ENCODE data around the gene LVRN.

DNA sequence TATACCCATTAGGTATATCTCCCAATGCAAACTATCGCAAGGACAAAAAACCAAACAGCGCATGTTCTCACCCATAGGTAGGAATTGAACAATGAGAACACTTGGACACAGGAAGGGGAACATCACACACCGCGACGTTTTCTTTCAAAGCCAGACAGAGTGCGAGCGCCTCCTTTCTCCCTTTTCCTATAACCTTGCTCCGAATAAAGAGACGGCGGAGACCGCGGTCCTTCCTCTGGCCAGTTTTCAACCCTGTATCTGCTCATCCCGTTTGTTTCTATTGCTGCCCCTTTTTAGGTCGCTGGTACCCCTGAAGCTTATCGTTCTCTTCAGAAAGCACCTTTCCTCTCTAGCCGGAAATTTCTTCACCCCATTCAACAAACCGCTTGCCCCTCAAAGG is 1.3 kb downstream of the LVRN start:
- TF ChIP-seq, protein P1, sequence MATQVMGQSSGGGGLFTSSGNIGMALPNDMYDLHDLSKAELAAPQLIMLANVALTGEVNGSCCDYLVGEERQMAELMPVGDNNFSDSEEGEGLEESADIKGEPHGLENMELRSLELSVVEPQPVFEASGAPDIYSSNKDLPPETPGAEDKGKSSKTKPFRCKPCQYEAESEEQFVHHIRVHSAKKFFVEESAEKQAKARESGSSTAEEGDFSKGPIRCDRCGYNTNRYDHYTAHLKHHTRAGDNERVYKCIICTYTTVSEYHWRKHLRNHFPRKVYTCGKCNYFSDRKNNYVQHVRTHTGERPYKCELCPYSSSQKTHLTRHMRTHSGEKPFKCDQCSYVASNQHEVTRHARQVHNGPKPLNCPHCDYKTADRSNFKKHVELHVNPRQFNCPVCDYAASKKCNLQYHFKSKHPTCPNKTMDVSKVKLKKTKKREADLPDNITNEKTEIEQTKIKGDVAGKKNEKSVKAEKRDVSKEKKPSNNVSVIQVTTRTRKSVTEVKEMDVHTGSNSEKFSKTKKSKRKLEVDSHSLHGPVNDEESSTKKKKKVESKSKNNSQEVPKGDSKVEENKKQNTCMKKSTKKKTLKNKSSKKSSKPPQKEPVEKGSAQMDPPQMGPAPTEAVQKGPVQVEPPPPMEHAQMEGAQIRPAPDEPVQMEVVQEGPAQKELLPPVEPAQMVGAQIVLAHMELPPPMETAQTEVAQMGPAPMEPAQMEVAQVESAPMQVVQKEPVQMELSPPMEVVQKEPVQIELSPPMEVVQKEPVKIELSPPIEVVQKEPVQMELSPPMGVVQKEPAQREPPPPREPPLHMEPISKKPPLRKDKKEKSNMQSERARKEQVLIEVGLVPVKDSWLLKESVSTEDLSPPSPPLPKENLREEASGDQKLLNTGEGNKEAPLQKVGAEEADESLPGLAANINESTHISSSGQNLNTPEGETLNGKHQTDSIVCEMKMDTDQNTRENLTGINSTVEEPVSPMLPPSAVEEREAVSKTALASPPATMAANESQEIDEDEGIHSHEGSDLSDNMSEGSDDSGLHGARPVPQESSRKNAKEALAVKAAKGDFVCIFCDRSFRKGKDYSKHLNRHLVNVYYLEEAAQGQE (IDR thresholded peaks at IDR 0.05; ENCODE audit: low read depth), result no peak
- TF ChIP-seq EZH2 (IDR thresholded peaks at IDR 0.05) (no peak), FOSL1 (IDR thresholded peaks at IDR 0.05; ENCODE audit: low read depth) (no peak), POLR2A (IDR thresholded peaks at IDR 0.05; ENCODE audit: borderline replicate concordance, extremely low read depth, insufficient read depth, insufficient read length) (no peak), POLR2AphosphoS5 (IDR thresholded peaks at IDR 0.05; ENCODE audit: low read depth, low read length) (no peak)
- TF ChIP-seq, protein P2, sequence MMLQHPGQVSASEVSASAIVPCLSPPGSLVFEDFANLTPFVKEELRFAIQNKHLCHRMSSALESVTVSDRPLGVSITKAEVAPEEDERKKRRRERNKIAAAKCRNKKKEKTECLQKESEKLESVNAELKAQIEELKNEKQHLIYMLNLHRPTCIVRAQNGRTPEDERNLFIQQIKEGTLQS (IDR thresholded peaks at IDR 0.05), result no peak
- TF ChIP-seq, protein P3, sequence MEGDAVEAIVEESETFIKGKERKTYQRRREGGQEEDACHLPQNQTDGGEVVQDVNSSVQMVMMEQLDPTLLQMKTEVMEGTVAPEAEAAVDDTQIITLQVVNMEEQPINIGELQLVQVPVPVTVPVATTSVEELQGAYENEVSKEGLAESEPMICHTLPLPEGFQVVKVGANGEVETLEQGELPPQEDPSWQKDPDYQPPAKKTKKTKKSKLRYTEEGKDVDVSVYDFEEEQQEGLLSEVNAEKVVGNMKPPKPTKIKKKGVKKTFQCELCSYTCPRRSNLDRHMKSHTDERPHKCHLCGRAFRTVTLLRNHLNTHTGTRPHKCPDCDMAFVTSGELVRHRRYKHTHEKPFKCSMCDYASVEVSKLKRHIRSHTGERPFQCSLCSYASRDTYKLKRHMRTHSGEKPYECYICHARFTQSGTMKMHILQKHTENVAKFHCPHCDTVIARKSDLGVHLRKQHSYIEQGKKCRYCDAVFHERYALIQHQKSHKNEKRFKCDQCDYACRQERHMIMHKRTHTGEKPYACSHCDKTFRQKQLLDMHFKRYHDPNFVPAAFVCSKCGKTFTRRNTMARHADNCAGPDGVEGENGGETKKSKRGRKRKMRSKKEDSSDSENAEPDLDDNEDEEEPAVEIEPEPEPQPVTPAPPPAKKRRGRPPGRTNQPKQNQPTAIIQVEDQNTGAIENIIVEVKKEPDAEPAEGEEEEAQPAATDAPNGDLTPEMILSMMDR (IDR thresholded peaks at IDR 0.05 in 2 of 3, conservative IDR thresholded peaks at IDR 0.05 in 1 of 3; ENCODE audit: borderline replicate concordance in 1 of 3, insufficient read depth in 1 of 3, low read depth in 2 of 3, low read length in 2 of 3), result no peak

All from HCT116 (cell line).